ENCODE results near the gene KNCN.

DNA sequence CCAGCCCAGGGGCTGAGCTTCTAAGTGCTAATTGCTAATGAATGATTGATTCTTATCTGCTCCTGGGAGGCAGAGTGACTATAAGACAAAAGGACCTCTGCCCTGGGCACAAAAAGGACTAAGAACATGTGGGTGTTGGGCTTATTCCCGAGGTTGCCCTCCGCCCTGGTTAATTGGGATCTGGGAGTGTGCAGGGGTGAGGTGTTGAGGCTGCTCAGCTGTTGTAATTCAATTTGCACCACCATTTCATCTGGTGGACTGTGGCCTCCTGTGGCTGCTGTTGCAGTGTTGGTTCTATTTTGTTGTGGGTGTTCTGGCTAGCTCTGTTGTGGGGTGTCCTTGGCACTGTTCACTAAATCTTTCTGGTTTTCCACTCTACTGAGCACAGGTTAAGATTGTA is 13.3 kb downstream of the KNCN start:
- TF ChIP-seq, protein P1, sequence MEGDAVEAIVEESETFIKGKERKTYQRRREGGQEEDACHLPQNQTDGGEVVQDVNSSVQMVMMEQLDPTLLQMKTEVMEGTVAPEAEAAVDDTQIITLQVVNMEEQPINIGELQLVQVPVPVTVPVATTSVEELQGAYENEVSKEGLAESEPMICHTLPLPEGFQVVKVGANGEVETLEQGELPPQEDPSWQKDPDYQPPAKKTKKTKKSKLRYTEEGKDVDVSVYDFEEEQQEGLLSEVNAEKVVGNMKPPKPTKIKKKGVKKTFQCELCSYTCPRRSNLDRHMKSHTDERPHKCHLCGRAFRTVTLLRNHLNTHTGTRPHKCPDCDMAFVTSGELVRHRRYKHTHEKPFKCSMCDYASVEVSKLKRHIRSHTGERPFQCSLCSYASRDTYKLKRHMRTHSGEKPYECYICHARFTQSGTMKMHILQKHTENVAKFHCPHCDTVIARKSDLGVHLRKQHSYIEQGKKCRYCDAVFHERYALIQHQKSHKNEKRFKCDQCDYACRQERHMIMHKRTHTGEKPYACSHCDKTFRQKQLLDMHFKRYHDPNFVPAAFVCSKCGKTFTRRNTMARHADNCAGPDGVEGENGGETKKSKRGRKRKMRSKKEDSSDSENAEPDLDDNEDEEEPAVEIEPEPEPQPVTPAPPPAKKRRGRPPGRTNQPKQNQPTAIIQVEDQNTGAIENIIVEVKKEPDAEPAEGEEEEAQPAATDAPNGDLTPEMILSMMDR (IDR thresholded peaks at IDR 0.05): no peak
- no peak for TF ChIP-seq POLR2A (IDR thresholded peaks at IDR 0.05)

All from testis (tissue), 2 donors.